ENCODE results near the gene ACOXL. TPM values are rescaled to one million over a fixed set of nuclear protein-coding genes. Genes with fewer than 3 reads are reported as not detected.

Gene ACOXL
- total and polyA plus RNA-seq, 2 donors (not counting 3 experiments of a cell fraction or from before 2014, with no cell fraction given), result not detected

DNA sequence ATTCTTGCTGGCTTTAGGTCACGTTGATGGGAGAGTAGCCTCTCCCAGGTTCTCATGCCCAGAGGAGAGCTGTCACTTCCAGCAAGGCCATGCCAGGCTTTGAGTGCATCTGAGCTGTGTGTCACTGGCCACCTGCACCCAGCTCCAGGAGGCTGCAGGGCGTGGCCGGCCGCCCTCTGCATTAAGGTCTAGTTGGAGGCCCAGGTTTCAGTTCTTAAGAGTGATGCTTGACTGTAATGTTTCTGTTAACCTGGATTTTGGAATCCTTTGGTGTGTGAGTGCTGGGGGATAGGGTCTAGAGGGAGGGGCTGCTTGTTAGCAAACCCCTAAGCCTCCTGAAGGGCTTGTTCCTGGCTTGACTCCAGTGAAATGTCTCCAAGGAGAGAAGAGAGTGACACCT, 140.1 kb downstream of the ACOXL start:
- ChIA-PET POLR2A (no interaction called here), CTCF (interaction anchor here (1.0 kb wide), 1 partner anchor 10 kb away, joined by 5 read pairs; no protein-coding TSS in a partner anchor)
- H3K9me3 ChIP-seq (replicated peaks; ENCODE audit: control insufficient read depth, insufficient read depth, low read length), result no peaks in the 10 kb centered on the region
- H3K4me3 ChIP-seq (replicated peaks in 1 of 3; ENCODE audit: insufficient read depth in 1 of 3, low read depth in 1 of 3, low read length in 3 of 3), result no peak overlapping the region
- H3K4me1 ChIP-seq (ENCODE audit: control insufficient read depth, extremely low read depth, insufficient read depth, low read length), result no peaks in the 10 kb centered on the region
- H4K20me1 ChIP-seq (replicated peaks; ENCODE audit: control insufficient read depth, extremely low read depth, insufficient read depth, low read length), result no peaks in the 10 kb centered on the region
- no peak overlapping the region for H3K4me2 ChIP-seq (ENCODE audit: insufficient read depth, low read length)
- DNase-seq (ENCODE audit: low read depth, low spot score), result no peak
- H3K9me1 ChIP-seq (replicated peaks; ENCODE audit: control insufficient read depth, extremely low read depth, insufficient read depth, low read length), result no peaks in the 10 kb centered on the region
- H3K27me3 ChIP-seq (ENCODE audit: control insufficient read depth in 2 of 2, insufficient read depth in 2 of 2, low read length in 2 of 2), result peaks cover 2 to 6% of the 10 kb centered on the region in 2 experiments
- H3K36me3 ChIP-seq (ENCODE audit: control insufficient read depth in 2 of 2, extremely low read depth in 1 of 2, insufficient read depth in 2 of 2, low read length in 2 of 2), result no peaks in the 10 kb centered on the region
- FAIRE-seq, result no peak
- dilution Hi-C loops (cut with MboI; ENCODE audit: extremely low pct_ligation_motif_present, low sequenced_read_pairs), result no loop called here
- H3K9ac ChIP-seq (replicated peaks; ENCODE audit: extremely low read depth, insufficient read depth, low read length), result no peak overlapping the region
- no peak overlapping the region for H2AFZ ChIP-seq (ENCODE audit: low read depth, low read length)
- intact Hi-C loops (cut with micrococcal nuclease), result no loop called here
- TF ChIP-seq POLR2A (IDR thresholded peaks at IDR 0.05; ENCODE audit: low read depth, low read length), result no peak
- TF ChIP-seq EZH2 (IDR thresholded peaks at IDR 0.05; ENCODE audit: borderline replicate concordance, low read depth, low read length, severe bottlenecking), result no peak
- no peak for TF ChIP-seq POLR2AphosphoS5 (IDR thresholded peaks at IDR 0.05; ENCODE audit: insufficient read depth, low read depth, low read length)
- TF ChIP-seq JUN (IDR thresholded peaks at IDR 0.05; ENCODE audit: borderline replicate concordance, insufficient read depth, insufficient read length, low read depth), result no peak
- no peak for TF ChIP-seq FOS (IDR thresholded peaks at IDR 0.05; ENCODE audit: borderline replicate concordance, insufficient read depth, low read length)
- TF ChIP-seq, protein P1, sequence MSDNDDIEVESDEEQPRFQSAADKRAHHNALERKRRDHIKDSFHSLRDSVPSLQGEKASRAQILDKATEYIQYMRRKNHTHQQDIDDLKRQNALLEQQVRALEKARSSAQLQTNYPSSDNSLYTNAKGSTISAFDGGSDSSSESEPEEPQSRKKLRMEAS (IDR thresholded peaks at IDR 0.05; ENCODE audit: insufficient read depth, insufficient read length), result no peak
- no peak for TF ChIP-seq MYC (IDR thresholded peaks at IDR 0.05; ENCODE audit: low read depth, low read length)
- TF ChIP-seq, protein P2, sequence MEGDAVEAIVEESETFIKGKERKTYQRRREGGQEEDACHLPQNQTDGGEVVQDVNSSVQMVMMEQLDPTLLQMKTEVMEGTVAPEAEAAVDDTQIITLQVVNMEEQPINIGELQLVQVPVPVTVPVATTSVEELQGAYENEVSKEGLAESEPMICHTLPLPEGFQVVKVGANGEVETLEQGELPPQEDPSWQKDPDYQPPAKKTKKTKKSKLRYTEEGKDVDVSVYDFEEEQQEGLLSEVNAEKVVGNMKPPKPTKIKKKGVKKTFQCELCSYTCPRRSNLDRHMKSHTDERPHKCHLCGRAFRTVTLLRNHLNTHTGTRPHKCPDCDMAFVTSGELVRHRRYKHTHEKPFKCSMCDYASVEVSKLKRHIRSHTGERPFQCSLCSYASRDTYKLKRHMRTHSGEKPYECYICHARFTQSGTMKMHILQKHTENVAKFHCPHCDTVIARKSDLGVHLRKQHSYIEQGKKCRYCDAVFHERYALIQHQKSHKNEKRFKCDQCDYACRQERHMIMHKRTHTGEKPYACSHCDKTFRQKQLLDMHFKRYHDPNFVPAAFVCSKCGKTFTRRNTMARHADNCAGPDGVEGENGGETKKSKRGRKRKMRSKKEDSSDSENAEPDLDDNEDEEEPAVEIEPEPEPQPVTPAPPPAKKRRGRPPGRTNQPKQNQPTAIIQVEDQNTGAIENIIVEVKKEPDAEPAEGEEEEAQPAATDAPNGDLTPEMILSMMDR (IDR thresholded peaks at IDR 0.05; ENCODE audit: extremely low read depth in 1 of 2, insufficient read depth in 1 of 2, low read depth in 1 of 2, low read length in 2 of 2), result no peak
- TF ChIP-seq GATA2 (IDR thresholded peaks at IDR 0.05; ENCODE audit: insufficient read depth, insufficient read length, low read depth, low read length), result no peak
- no peaks in the 10 kb centered on the region for H3K79me2 ChIP-seq (ENCODE audit: control insufficient read depth, insufficient read depth, low read length)
- H3K27ac ChIP-seq (ENCODE audit: insufficient read depth, low read depth, low read length), result no peak overlapping the region
- BruUV-seq (replicated peaks), result no TSS peak
